RWPE1 (cell line): ENCODE results near the gene CASTOR2.
"Not testable (repeated sequence)": the region's sequence is repeated elsewhere in the genome, so short reads cannot be mapped to it uniquely, and the experiment has no call there.

Experiments used
- CTCF ChIA-PET: fragments of 350-600 bp; sonication (Branson Sonifier 250); formaldehyde crosslinking; extraction: SDS; loops from one replicate; lab custom pipeline; 2021; lab: Yijun Ruan, JAX
- POLR2A ChIA-PET: fragments of 400-600 bp; formaldehyde crosslinking; extraction: SDS; loops from one replicate; lab custom pipeline; 2020; ENCODE audit warnings: antibody characterized with exemption; ENCODE audit not compliant: low non-redundant PET; lab: Yijun Ruan, JAX
- DNase-seq: peaks from one replicate; pipeline ENCODE4 v3.0.0; 2012; ENCODE audit warnings: low spot score
- H3K27ac ChIP-seq: fragments of 450-650 bp; 2 replicates; pipeline ENCODE4 v1.5.1; 2017

CASTOR2 gene

GRCh38 chr7:74964511-74965119, at the start of gene CASTOR2:
TSS of gene CASTOR2 (plus strand) at chr7:74964705. CDS start at chr7:74964986, 281 bp downstream.
- CTCF ChIA-PET, POLR2A ChIA-PET, H3K27ac ChIP-seq, DNase-seq: not testable (repeated sequence)

GRCh38 chr7:74922321-74922890, 42.1 kb upstream of the CASTOR2 start:
- DNase-seq, CTCF ChIA-PET, H3K27ac ChIP-seq, POLR2A ChIA-PET: not testable (repeated sequence)

- POLR2A ChIA-PET, CTCF ChIA-PET, DNase-seq, H3K27ac ChIP-seq: not testable (repeated sequence)
These were observed 40.9 kb upstream of the CASTOR2 start for GRCh38 chr7:74923644-74924043.

GRCh38 chr7:74926968-74927367, 37.5 kb upstream of the CASTOR2 start:
- H3K27ac ChIP-seq, CTCF ChIA-PET, POLR2A ChIA-PET, DNase-seq: not testable (repeated sequence)

GRCh38 chr7:74931563-74932328, 32.8 kb upstream of the CASTOR2 start:
- DNase-seq, POLR2A ChIA-PET, H3K27ac ChIP-seq, CTCF ChIA-PET: not testable (repeated sequence)

- DNase-seq, H3K27ac ChIP-seq, POLR2A ChIA-PET, CTCF ChIA-PET: not testable (repeated sequence)
These were observed 25.1 kb upstream of the CASTOR2 start for GRCh38 chr7:74939429-74939828.

- DNase-seq, CTCF ChIA-PET, POLR2A ChIA-PET, H3K27ac ChIP-seq: not testable (repeated sequence)
These were observed 23.0 kb upstream of the CASTOR2 start for GRCh38 chr7:74941302-74942069.

GRCh38 chr7:74943923-74944322, 20.6 kb upstream of the CASTOR2 start:
- CTCF ChIA-PET, DNase-seq, H3K27ac ChIP-seq, POLR2A ChIA-PET: not testable (repeated sequence)

- H3K27ac ChIP-seq, POLR2A ChIA-PET, CTCF ChIA-PET, DNase-seq: not testable (repeated sequence)
These were observed 16.8 kb upstream of the CASTOR2 start for GRCh38 chr7:74947741-74948140.

GRCh38 chr7:74953774-74954173, 10.7 kb upstream of the CASTOR2 start:
- POLR2A ChIA-PET, H3K27ac ChIP-seq, DNase-seq, CTCF ChIA-PET: not testable (repeated sequence)

GRCh38 chr7:74958328-74958727, 6.2 kb upstream of the CASTOR2 start:
- DNase-seq, POLR2A ChIA-PET, H3K27ac ChIP-seq, CTCF ChIA-PET: not testable (repeated sequence)

GRCh38 chr7:74963704-74964510, 598 bp upstream of the CASTOR2 start:
- CTCF ChIA-PET, POLR2A ChIA-PET, H3K27ac ChIP-seq, DNase-seq: not testable (repeated sequence)

- POLR2A ChIA-PET, CTCF ChIA-PET, DNase-seq, H3K27ac ChIP-seq: not testable (repeated sequence)
These were observed 1.8 kb downstream of the CASTOR2 start for GRCh38 chr7:74966208-74966854.

- POLR2A ChIA-PET, CTCF ChIA-PET, H3K27ac ChIP-seq, DNase-seq: not testable (repeated sequence)
These were observed 2.4 kb downstream of the CASTOR2 start for GRCh38 chr7:74966909-74967308.

- H3K27ac ChIP-seq, POLR2A ChIA-PET, DNase-seq, CTCF ChIA-PET: not testable (repeated sequence)
These were observed 6.9 kb downstream of the CASTOR2 start for GRCh38 chr7:74971431-74971830.

- H3K27ac ChIP-seq, DNase-seq, CTCF ChIA-PET, POLR2A ChIA-PET: not testable (repeated sequence)
These were observed 7.9 kb downstream of the CASTOR2 start for GRCh38 chr7:74972377-74972776.
